Mammary epithelial cell (primary cell): ENCODE data around the gene TTC9C.

Experiments
- EZH2 ChIP-seq: IDR thresholded peaks from 2 replicates; pipeline ENCODE4 v1.6.1; 2012; ENCODE audit warnings: low read length, inconsistent platforms, borderline replicate concordance
- TF ChIP-seq, protein P1 (sequence below), 2 donors: IDR thresholded peaks in 1 of 2; conservative IDR thresholded peaks in 1 of 2; 2 replicates each; pipeline ENCODE4 v1.5.1; 2011 to 2012; ENCODE audit warnings: inconsistent platforms in 2 of 2, low read length in 2 of 2, mild to moderate bottlenecking in 2 of 2, control low read depth in 1 of 2, low read depth in 1 of 2; ENCODE audit not compliant: insufficient read depth in 1 of 2; ENCODE audit errors: extremely low read depth in 1 of 2

GRCh38 chr11:62705413-62705812 is 22.9 kb upstream of the TTC9C start:
- TF ChIP-seq, protein P1, sequence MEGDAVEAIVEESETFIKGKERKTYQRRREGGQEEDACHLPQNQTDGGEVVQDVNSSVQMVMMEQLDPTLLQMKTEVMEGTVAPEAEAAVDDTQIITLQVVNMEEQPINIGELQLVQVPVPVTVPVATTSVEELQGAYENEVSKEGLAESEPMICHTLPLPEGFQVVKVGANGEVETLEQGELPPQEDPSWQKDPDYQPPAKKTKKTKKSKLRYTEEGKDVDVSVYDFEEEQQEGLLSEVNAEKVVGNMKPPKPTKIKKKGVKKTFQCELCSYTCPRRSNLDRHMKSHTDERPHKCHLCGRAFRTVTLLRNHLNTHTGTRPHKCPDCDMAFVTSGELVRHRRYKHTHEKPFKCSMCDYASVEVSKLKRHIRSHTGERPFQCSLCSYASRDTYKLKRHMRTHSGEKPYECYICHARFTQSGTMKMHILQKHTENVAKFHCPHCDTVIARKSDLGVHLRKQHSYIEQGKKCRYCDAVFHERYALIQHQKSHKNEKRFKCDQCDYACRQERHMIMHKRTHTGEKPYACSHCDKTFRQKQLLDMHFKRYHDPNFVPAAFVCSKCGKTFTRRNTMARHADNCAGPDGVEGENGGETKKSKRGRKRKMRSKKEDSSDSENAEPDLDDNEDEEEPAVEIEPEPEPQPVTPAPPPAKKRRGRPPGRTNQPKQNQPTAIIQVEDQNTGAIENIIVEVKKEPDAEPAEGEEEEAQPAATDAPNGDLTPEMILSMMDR (conservative IDR thresholded peaks at IDR 0.05 in 1 of 2, IDR thresholded peaks at IDR 0.05 in 1 of 2; ENCODE audit: extremely low read depth in 1 of 2, insufficient read depth in 1 of 2, low read depth in 1 of 2, low read length in 2 of 2) = peak; percentile 10 to 28
- no peak for TF ChIP-seq EZH2
